ENCODE measurements around the gene INTS6L. TPM values are rescaled to one million over a fixed set of nuclear protein-coding genes. Genes with fewer than 3 reads are reported as not detected.

INTS6L gene
- total RNA-seq, 3 donors from 2014 or later (not counting 1 experiment from before 2014, with no cell fraction given) = 24.0 to 30.2 (median 26.7) TPM

- Mint-ChIP-seq H3K4me3 (no peak overlapping the region), H3K4me1 (no peaks in the 10 kb centered on the region), H3K27ac (no peak overlapping the region), H3K36me3 (no peaks in the 10 kb centered on the region), H3K27me3 (ENCODE audit: low read depth in 2 of 2) (peaks cover 7 to 22% of the 10 kb centered on the region in 2 donors), H3K9me3 (no peaks in the 10 kb centered on the region)
- no peak for ATAC-seq
- no peaks in the 10 kb centered on the region for H3K27me3 ChIP-seq (ENCODE audit: control insufficient read depth, insufficient read depth, low read length)
- intact Hi-C loops (cut with micrococcal nuclease) = loop anchor here (5.0 kb wide), 1 partner anchor 217 kb away; no protein-coding TSS in a partner anchor
- H3K27ac ChIP-seq (ENCODE audit: low read length) = no peak overlapping the region
- no peak overlapping the region for H3K4me3 ChIP-seq (ENCODE audit: low read length)
- no peaks in the 10 kb centered on the region for H3K36me3 ChIP-seq (ENCODE audit: control insufficient read depth, insufficient read depth, low read length)
- no peak for DNase-seq
- TF ChIP-seq CTCF (IDR thresholded peaks at IDR 0.05) = no peak
- 88% methylated on average over 7 of the region's 7 CpGs for WGBS (ENCODE audit: insufficient coverage)
- no peaks in the 10 kb centered on the region for H3K4me1 ChIP-seq (ENCODE audit: control insufficient read depth, insufficient read depth, low read length)
- H3K9me3 ChIP-seq (ENCODE audit: control insufficient read depth, insufficient read depth, low read length) = no peaks in the 10 kb centered on the region
These were observed 40.4 kb upstream of the INTS6L start for GRCh38 chrX:135480076-135480475.

DNA sequence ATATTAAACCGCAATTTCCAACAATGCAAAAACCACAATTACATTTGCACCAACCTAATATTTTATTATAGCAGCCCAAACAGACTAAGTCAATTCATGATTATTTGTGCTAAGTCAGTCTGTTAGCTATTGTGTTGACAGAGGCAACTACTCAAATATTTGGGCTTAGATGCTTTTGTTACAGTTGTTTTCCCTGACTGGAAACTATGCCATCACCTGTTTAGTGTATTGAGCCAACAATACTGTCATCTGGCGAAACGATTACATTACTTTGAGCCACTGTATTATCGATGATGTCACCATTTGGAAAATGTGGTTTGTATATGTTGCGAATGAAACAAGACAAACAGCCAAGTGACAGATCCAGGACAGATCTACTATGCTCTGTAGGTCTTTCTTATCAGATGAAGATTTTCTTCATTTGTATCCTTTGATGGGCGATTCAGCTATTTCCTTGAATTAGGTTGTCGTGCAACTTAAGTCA is 38.7 kb upstream of the INTS6L start:
- Mint-ChIP-seq H3K4me3 (no peak overlapping the region), H3K27ac (no peak overlapping the region), H3K36me3 (no peaks in the 10 kb centered on the region), H3K4me1 (no peaks in the 10 kb centered on the region), H3K27me3 (ENCODE audit: low read depth in 2 of 2) (peaks cover 7 to 22% of the 10 kb centered on the region in 2 donors), H3K9me3 (no peaks in the 10 kb centered on the region)
- Histone ChIP-seq H3K27me3 (ENCODE audit: control insufficient read depth, insufficient read depth, low read length) (no peaks in the 10 kb centered on the region), H3K4me1 (ENCODE audit: control insufficient read depth, insufficient read depth, low read length) (no peaks in the 10 kb centered on the region), H3K4me3 (ENCODE audit: low read length) (no peak overlapping the region), H3K36me3 (ENCODE audit: control insufficient read depth, insufficient read depth, low read length) (no peaks in the 10 kb centered on the region), H3K27ac (ENCODE audit: low read length) (no peak overlapping the region), H3K9me3 (ENCODE audit: control insufficient read depth, insufficient read depth, low read length) (no peaks in the 10 kb centered on the region)
- ATAC-seq (no peak), DNase-seq (no peak)
- intact Hi-C loops (cut with micrococcal nuclease) = loop anchor here (5.0 kb wide), 1 partner anchor 216 kb away; no protein-coding TSS in a partner anchor
- TF ChIP-seq CTCF (IDR thresholded peaks at IDR 0.05) = no peak
- 91% methylated on average over 6 of the region's 7 CpGs for WGBS (ENCODE audit: insufficient coverage)

GRCh38 chrX:135484641-135485289 is 35.7 kb upstream of the INTS6L start:
- no peaks in the 10 kb centered on the region for H3K4me1 Mint-ChIP-seq
- DNase-seq (peak in 1 of 2 donors; percentile 70), ATAC-seq (peak in 1 of 3 donors; percentile 54)
- Histone ChIP-seq H3K4me1 (ENCODE audit: control insufficient read depth, insufficient read depth, low read length) (no peaks in the 10 kb centered on the region), H3K36me3 (ENCODE audit: control insufficient read depth, insufficient read depth, low read length) (no peaks in the 10 kb centered on the region), H3K9me3 (ENCODE audit: control insufficient read depth, insufficient read depth, low read length) (no peaks in the 10 kb centered on the region), H3K4me3 (ENCODE audit: low read length) (no peak overlapping the region), H3K27ac (ENCODE audit: low read length) (no peak overlapping the region), H3K27me3 (ENCODE audit: control insufficient read depth, insufficient read depth, low read length) (no peaks in the 10 kb centered on the region)
- H3K36me3 Mint-ChIP-seq = no peaks in the 10 kb centered on the region
- no peak overlapping the region for H3K27ac Mint-ChIP-seq
- peaks cover 4 to 10% of the 10 kb centered on the region in 2 donors for H3K27me3 Mint-ChIP-seq (ENCODE audit: low read depth in 2 of 2)
- intact Hi-C loops (cut with micrococcal nuclease) = loop anchor here (1.0 to 5.0 kb wide), 3 partner anchors 88 to 213 kb away; no protein-coding TSS in a partner anchor
- TF ChIP-seq CTCF (IDR thresholded peaks at IDR 0.05) = peak; percentile 61
- no peaks in the 10 kb centered on the region for H3K9me3 Mint-ChIP-seq
- 40% methylated on average over 1 of the region's 3 CpGs for WGBS (ENCODE audit: insufficient coverage)
- no peak overlapping the region for H3K4me3 Mint-ChIP-seq

All from natural killer cell (primary cell).